Left lobe of liver (tissue), 2 donors: ENCODE results near the gene TBC1D16. TPM values are rescaled to one million over a fixed set of nuclear protein-coding genes. Genes with fewer than 3 reads are reported as not detected.
"Not testable (repeated sequence)": the region's sequence is repeated elsewhere in the genome, so short reads cannot be mapped to it uniquely, and the experiment has no call there.

ENCODE experiments used
- ATAC-seq: fragments of 200-7000 bp; cut with Tn5 transposase; one replicate; pipeline ENCODE4 v1.9.1; 2020; ENCODE audit warnings: mild to moderate bottlenecking, moderate library complexity
- DNase-seq: peaks from one replicate; pipeline ENCODE4 v3.0.0-alpha.2; 2020; ENCODE audit warnings: low spot score
- total RNA-seq: library from RNA; stranded (reverse); gene quantifications from one replicate; pipeline ENCODE4 v1.2.1, GENCODE V29; 2021
- donor health status: DM: no; HTN: no; CAD: no; lungs with moderate emphysema.
- donor health status: DM: no; HTN: yes; CAD: no.

The TBC1D16 gene
- total RNA-seq, 1 donor from 2014 or later: 16.4 TPM

- ATAC-seq (no peak), DNase-seq (no peak)
Observed at GRCh38 chr17:79905832-79906231, 129.8 kb downstream of the TBC1D16 start.

- no peak for ATAC-seq
- no peak for DNase-seq
Observed at GRCh38 chr17:79904865-79905264, 130.8 kb downstream of the TBC1D16 start.

- no peak for DNase-seq
- ATAC-seq: no peak
Observed at GRCh38 chr17:79902146-79902791, 133.4 kb downstream of the TBC1D16 start.

GRCh38 chr17:79901131-79901530 lies 134.5 kb downstream of the TBC1D16 start:
- DNase-seq (no peak), ATAC-seq (no peak)

- ATAC-seq (no peak), DNase-seq (no peak)
Observed at GRCh38 chr17:79899584-79899983, 136.1 kb downstream of the TBC1D16 start.

- DNase-seq: peak; percentile 84
- ATAC-seq: peak; percentile 95
Observed at GRCh38 chr17:79897243-79898063, 138.2 kb downstream of the TBC1D16 start.

- not testable (repeated sequence) for DNase-seq
Observed at GRCh38 chr17:79893457-79893856, 142.2 kb downstream of the TBC1D16 start.

GRCh38 chr17:79892457-79893241 lies 143.0 kb downstream of the TBC1D16 start:
- no peak for DNase-seq
- ATAC-seq: no peak

More at GRCh38 chr17:79893457-79893856, 142.2 kb downstream of the TBC1D16 start:
- ATAC-seq: not testable (repeated sequence)

- DNase-seq (no peak), ATAC-seq (no peak)
Observed at GRCh38 chr17:79891113-79891730, 144.4 kb downstream of the TBC1D16 start.

- peak; percentile 14 for ATAC-seq
- no peak for DNase-seq
Observed at GRCh38 chr17:79890706-79891105, 145.0 kb downstream of the TBC1D16 start.

GRCh38 chr17:79888811-79889634 lies 146.6 kb downstream of the TBC1D16 start:
- ATAC-seq: peak; percentile 92
- peak; percentile 83 for DNase-seq

GRCh38 chr17:79888009-79888540 lies 147.6 kb downstream of the TBC1D16 start:
- ATAC-seq: no peak
- DNase-seq: no peak

GRCh38 chr17:79887451-79887991 lies 148.2 kb downstream of the TBC1D16 start:
- no peak for ATAC-seq
- no peak for DNase-seq

- no peak for DNase-seq
Observed at GRCh38 chr17:79883202-79883601, 152.5 kb downstream of the TBC1D16 start.

More at GRCh38 chr17:79883202-79883601, 152.5 kb downstream of the TBC1D16 start:
- ATAC-seq: no peak

Other genes with a start within 250 kb of the TBC1D16 start
- 3.7 TPM for gene CBX8, start 238.8 kb downstream of the TBC1D16 start, total RNA-seq
- 14.8 TPM for gene CBX4, start 196.4 kb downstream of the TBC1D16 start, total RNA-seq
- 6.8 TPM for gene CCDC40, start 770 bp upstream of the TBC1D16 start, total RNA-seq
- gene GAA, start 65.7 kb upstream of the TBC1D16 start, total RNA-seq: 50.6 TPM
- gene EIF4A3, start 111.3 kb upstream of the TBC1D16 start, total RNA-seq: 21.8 TPM
- gene CARD14, start 134.2 kb upstream of the TBC1D16 start, total RNA-seq: 0.23 TPM
- gene SGSH, start 184.5 kb upstream of the TBC1D16 start, total RNA-seq: 25.6 TPM
- 6.7 TPM for gene SLC26A11, start 184.6 kb upstream of the TBC1D16 start, total RNA-seq
- gene RNF213, start 225.0 kb upstream of the TBC1D16 start, total RNA-seq: 59.8 TPM